Measurements from ENCODE around the gene HK1.

Gene HK1

GRCh38 chr10:69352569-69353264 lies 74.4 kb downstream of the HK1 start:
- no peak for DNase-seq

GRCh38 chr10:69353977-69354635 lies 75.8 kb downstream of the HK1 start:
- DNase-seq: no peak

GRCh38 chr10:69356187-69356586 lies 77.9 kb downstream of the HK1 start:
- no peak for DNase-seq

GRCh38 chr10:69358148-69358795 lies 80.0 kb downstream of the HK1 start:
- no peak for DNase-seq

GRCh38 chr10:69359148-69359547 lies 80.9 kb downstream of the HK1 start:
- DNase-seq: no peak

GRCh38 chr10:69359594-69359993 lies 81.3 kb downstream of the HK1 start:
- DNase-seq: peak; percentile 42

GRCh38 chr10:69360485-69361302 lies 82.4 kb downstream of the HK1 start:
- no peak for DNase-seq

GRCh38 chr10:69361303-69361614 lies 83.0 kb downstream of the HK1 start:
- no peak for DNase-seq

GRCh38 chr10:69362471-69362954 lies 84.2 kb downstream of the HK1 start:
- peak; percentile 33 for DNase-seq

GRCh38 chr10:69363666-69364065 lies 85.4 kb downstream of the HK1 start:
- no peak for DNase-seq

- DNase-seq: no peak
Observed at GRCh38 chr10:69364232-69364940, 86.1 kb downstream of the HK1 start.

- DNase-seq: no peak
Observed at GRCh38 chr10:69366738-69367137, 88.4 kb downstream of the HK1 start.

- no peak for DNase-seq
Observed at GRCh38 chr10:69367469-69367868, 89.2 kb downstream of the HK1 start.

- no peak for DNase-seq
Observed at GRCh38 chr10:69372126-69372980, 94.1 kb downstream of the HK1 start.

- DNase-seq: no peak
Observed at GRCh38 chr10:69374242-69374641, 95.9 kb downstream of the HK1 start.

- no peak for DNase-seq
Observed at GRCh38 chr10:69374931-69375306, 96.6 kb downstream of the HK1 start.

- DNase-seq: no peak
Observed at GRCh38 chr10:69375307-69376151, 97.2 kb downstream of the HK1 start.

GRCh38 chr10:69376662-69377061 lies 98.4 kb downstream of the HK1 start:
- no peak for DNase-seq

GRCh38 chr10:69377191-69377590 lies 98.9 kb downstream of the HK1 start:
- no peak for DNase-seq

GRCh38 chr10:69377933-69378332 lies 99.6 kb downstream of the HK1 start:
- no peak for DNase-seq

GRCh38 chr10:69379800-69380199 lies 101.5 kb downstream of the HK1 start:
- DNase-seq: no peak
